Keratinocyte (primary cell): ENCODE data around the gene KLHL29. TPM values are rescaled to one million over a fixed set of nuclear protein-coding genes. Genes with fewer than 3 reads are reported as not detected.

Source experiments
- DNase-seq: peaks from one replicate; pipeline ENCODE4 v3.0.0-alpha.2; 2011; ENCODE audit warnings: low read depth, missing footprints, low spot score
- FAIRE-seq: peaks from 2 replicates; lab custom pipeline; 2011; peaks lifted over from hg19 to GRCh38; lab: Jason Lieb, UNC
- H2AFZ ChIP-seq: 2 replicates; pipeline ENCODE4 v1.6.0; 2012; ENCODE audit warnings: low read length, control low read depth, inconsistent platforms; ENCODE audit not compliant: control insufficient read depth
- H3K27ac ChIP-seq: 2 replicates; pipeline ENCODE4 v1.5.1; 2011; ENCODE audit warnings: low read length; ENCODE audit not compliant: control insufficient read depth, insufficient read depth
- H3K27me3 ChIP-seq: 3 replicates; pipeline ENCODE4 v1.6.0; 2011; ENCODE audit warnings: low read length; ENCODE audit not compliant: control insufficient read depth, insufficient read depth; ENCODE audit errors: extremely low read depth
- H3K36me3 ChIP-seq, 2 experiments: 2 replicates in 1 of 2; 3 replicates in 1 of 2; pipeline ENCODE4 v1.5.1; 2011; ENCODE audit warnings: low read length in 2 of 2, mild to moderate bottlenecking in 1 of 2; ENCODE audit not compliant: control insufficient read depth in 2 of 2, insufficient read depth in 2 of 2; ENCODE audit errors: extremely low read depth in 1 of 2
- H3K4me1 ChIP-seq: 3 replicates; pipeline ENCODE4 v1.5.1; 2011; ENCODE audit warnings: low read length; ENCODE audit not compliant: control insufficient read depth, insufficient read depth; ENCODE audit errors: extremely low read depth
- H3K4me2 ChIP-seq: 3 replicates; pipeline ENCODE4 v1.6.0; 2011; ENCODE audit warnings: low read depth, low read length; ENCODE audit not compliant: control insufficient read depth, insufficient read depth; ENCODE audit errors: extremely low read depth
- H3K4me3 ChIP-seq, 3 experiments: fragments of 200-600 bp in 1 of 3; sonication (generic) in 1 of 3; 2 replicates in 2 of 3; 3 replicates in 1 of 3; pipeline ENCODE4 v1.5.1; 2011 to 2016; ENCODE audit warnings: low read length in 3 of 3, mild to moderate bottlenecking in 3 of 3, control low read depth in 2 of 3, inconsistent platforms in 1 of 3, low read depth in 1 of 3, mixed read lengths in 1 of 3, mixed run types in 1 of 3, moderate library complexity in 1 of 3; ENCODE audit not compliant: control insufficient read depth in 2 of 3, insufficient read depth in 2 of 3; ENCODE audit errors: extremely low read depth in 1 of 3
- H3K79me2 ChIP-seq: 2 replicates; pipeline ENCODE4 v1.6.0; 2012; ENCODE audit warnings: low read length; ENCODE audit not compliant: control insufficient read depth, insufficient read depth
- H3K9ac ChIP-seq: 3 replicates; pipeline ENCODE4 v1.6.0; 2011; ENCODE audit warnings: low read length; ENCODE audit not compliant: control insufficient read depth, insufficient read depth; ENCODE audit errors: extremely low read depth
- H3K9me1 ChIP-seq: 3 replicates; pipeline ENCODE4 v1.6.0; 2011; ENCODE audit warnings: low read length; ENCODE audit not compliant: control insufficient read depth, insufficient read depth; ENCODE audit errors: extremely low read depth
- H3K9me3 ChIP-seq: 2 replicates; pipeline ENCODE4 v1.5.1; 2012; ENCODE audit warnings: low read depth, low read length; ENCODE audit not compliant: control insufficient read depth
- H4K20me1 ChIP-seq: 3 replicates; pipeline ENCODE4 v1.6.0; 2011; ENCODE audit warnings: low read length; ENCODE audit not compliant: control insufficient read depth, insufficient read depth; ENCODE audit errors: extremely low read depth
- CTCF ChIP-seq, 3 experiments: IDR thresholded peaks in 1 of 3; conservative IDR thresholded peaks in 1 of 3; optimal IDR thresholded peaks in 1 of 3; 2 replicates in 2 of 3; 3 replicates in 1 of 3; pipeline versions ENCODE3 to v1.5.1; 2011; ENCODE audit warnings: low read length in 3 of 3, mild to moderate bottlenecking in 3 of 3, moderate library complexity in 2 of 3, control low read depth in 1 of 3, inconsistent platforms in 1 of 3; ENCODE audit not compliant: insufficient read depth in 2 of 3; ENCODE audit errors: extremely low read depth in 1 of 3
- EZH2 ChIP-seq: IDR thresholded peaks from one replicate; pipeline ENCODE4 v1.6.1; 2012; ENCODE audit warnings: inconsistent platforms, mild to moderate bottlenecking, low read length, moderate library complexity
- dilution Hi-C: fragments of 300-500 bp; cut with MboI; formaldehyde crosslinking; loops from one replicate; pipeline ENCODE4 v1.7.0; 2020; ENCODE audit warnings: low sequenced_read_pairs; ENCODE audit not compliant: extremely low pct_ligation_motif_present
- polyA plus RNA-seq, 5 experiments: library from polyadenylated mRNA; depleted of rRNA in 3 of 5; stranded (reverse) in 3 of 5; stranded (forward) in 1 of 5; unstranded in 1 of 5; fragments of >200 nt; gene quantifications; 1 replicate in 1 of 5; 2 replicates in 3 of 5; 3 replicates in 1 of 5; pipeline versions ENCODE4 v1.2.1 to v1.2.3, GENCODE V29; 2011 to 2012; ENCODE audit warnings: missing spikeins in 2 of 5, low read depth in 1 of 5, low replicate concordance in 1 of 5

Gene KLHL29
- polyA plus RNA-seq, 1 donor (not counting 4 experiments of a cell fraction or from before 2014, with no cell fraction given): 4.7 TPM

GRCh38 chr2:23542230-23542789 lies 157.3 kb downstream of the KLHL29 start:
- no peaks in the 10 kb centered on the region for H3K79me2 ChIP-seq
- H2AFZ ChIP-seq: no peak overlapping the region
- peaks cover 15% of the 10 kb centered on the region for H4K20me1 ChIP-seq
- FAIRE-seq (no peak), DNase-seq (no peak)
- TF ChIP-seq EZH2: no peak
- no peak for TF ChIP-seq CTCF (optimal IDR thresholded peaks at IDR 0.05 in 1 of 3, IDR thresholded peaks at IDR 0.05 in 1 of 3, conservative IDR thresholded peaks at IDR 0.05 in 1 of 3; ENCODE audit: extremely low read depth in 1 of 3, insufficient read depth in 2 of 3, low read length in 3 of 3)
- H3K9me3 ChIP-seq: no peaks in the 10 kb centered on the region
- no peaks in the 10 kb centered on the region for H3K36me3 ChIP-seq
- no peak overlapping the region for H3K27ac ChIP-seq
- H3K9ac ChIP-seq: no peak overlapping the region
- no peak overlapping the region for H3K4me2 ChIP-seq
- H3K4me3 ChIP-seq: no peak overlapping the region
- dilution Hi-C loops: no loop called here
- no peaks in the 10 kb centered on the region for H3K27me3 ChIP-seq
- peaks cover 6% of the 10 kb centered on the region for H3K4me1 ChIP-seq
- no peaks in the 10 kb centered on the region for H3K9me1 ChIP-seq

- DNase-seq: no peak
- no peaks in the 10 kb centered on the region for H3K27me3 ChIP-seq
- H3K4me2 ChIP-seq: no peak overlapping the region
- no peaks in the 10 kb centered on the region for H3K79me2 ChIP-seq
- no peak overlapping the region for H2AFZ ChIP-seq
- no peak for FAIRE-seq
- H3K36me3 ChIP-seq: no peaks in the 10 kb centered on the region
- H3K9me1 ChIP-seq: no peaks in the 10 kb centered on the region
- H4K20me1 ChIP-seq: peaks cover 11% of the 10 kb centered on the region
- H3K9ac ChIP-seq: no peak overlapping the region
- no peak overlapping the region for H3K27ac ChIP-seq
- dilution Hi-C loops: no loop called here
- no peaks in the 10 kb centered on the region for H3K4me1 ChIP-seq
- no peaks in the 10 kb centered on the region for H3K9me3 ChIP-seq
- no peak overlapping the region for H3K4me3 ChIP-seq
- TF ChIP-seq CTCF (optimal IDR thresholded peaks at IDR 0.05 in 1 of 3, IDR thresholded peaks at IDR 0.05 in 1 of 3, conservative IDR thresholded peaks at IDR 0.05 in 1 of 3; ENCODE audit: extremely low read depth in 1 of 3, insufficient read depth in 2 of 3, low read length in 3 of 3): no peak
- TF ChIP-seq EZH2: no peak
Measured at GRCh38 chr2:23543302-23543701, 158.3 kb downstream of the KLHL29 start.
